ENCODE data around the gene RORC.
A peak's percentile ranks its signal among the peaks of the same experiment; 100 is the strongest.

The RORC gene

DNA sequence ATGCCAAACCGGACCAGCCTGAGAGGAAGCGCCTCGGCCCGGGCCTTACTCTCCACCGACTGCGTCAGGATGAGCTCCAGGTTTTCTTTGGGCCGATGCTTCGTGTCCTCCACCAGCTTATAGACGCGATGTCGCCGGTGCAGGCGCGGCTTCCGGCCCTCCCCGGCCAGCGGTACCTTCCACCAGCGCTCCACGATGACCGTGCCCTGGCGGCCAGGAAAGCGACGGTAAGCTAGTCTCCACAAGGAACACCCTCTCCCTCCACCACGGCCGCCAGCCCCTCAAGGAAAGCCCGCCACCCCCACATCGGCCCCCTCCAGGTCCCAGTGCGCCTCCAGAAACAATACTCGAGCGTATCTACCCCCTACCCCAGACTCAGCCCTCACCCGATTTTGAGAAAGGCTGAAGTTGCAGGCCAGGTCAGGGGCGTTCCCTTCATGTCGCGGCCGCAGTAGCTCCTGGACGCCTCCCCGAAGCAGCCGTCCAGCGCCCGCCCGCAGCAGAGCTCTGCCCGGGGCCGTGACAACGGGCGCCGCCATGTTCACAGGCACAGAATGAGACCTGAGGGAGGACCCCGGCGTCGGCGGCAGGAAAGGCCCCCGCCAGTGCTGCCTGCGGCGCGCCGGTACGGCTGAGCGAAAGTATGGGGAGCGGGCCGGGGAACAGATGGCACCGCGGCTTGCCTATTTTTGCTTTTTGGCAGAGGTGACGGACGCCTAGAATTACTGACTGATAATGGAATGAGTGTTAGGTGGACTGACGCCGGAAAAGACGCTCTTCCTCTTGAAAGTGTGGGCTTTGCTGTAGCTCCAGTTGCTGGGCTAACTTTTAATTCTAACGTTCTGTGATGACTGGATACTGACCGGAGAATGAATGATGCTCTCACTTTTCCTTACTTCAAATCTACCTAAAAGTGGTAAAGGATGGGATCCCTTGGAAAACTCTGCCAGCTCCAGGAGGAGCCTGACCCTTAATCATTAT, 68.4 kb downstream of the RORC start, which contains the start of gene MRPL9:
Gene MRPL9 (minus strand): TSS at position 556 of the 981 bp plus-strand sequence. CDS start 17 bp downstream, at position 539.
- TF ChIP-seq CTCF (IDR thresholded peaks at IDR 0.05; ENCODE audit: low read depth, low read length) (no peak), MYC (IDR thresholded peaks at IDR 0.05; ENCODE audit: low read depth, low read length) (peak; percentile 47), POLR2A (IDR thresholded peaks at IDR 0.05; ENCODE audit: extremely low read depth, insufficient read length) (peak; percentile 66)
- TF ChIP-seq, protein P1, sequence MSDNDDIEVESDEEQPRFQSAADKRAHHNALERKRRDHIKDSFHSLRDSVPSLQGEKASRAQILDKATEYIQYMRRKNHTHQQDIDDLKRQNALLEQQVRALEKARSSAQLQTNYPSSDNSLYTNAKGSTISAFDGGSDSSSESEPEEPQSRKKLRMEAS (IDR thresholded peaks at IDR 0.05; ENCODE audit: low read depth, low read length): peak; percentile 80
- peak; percentile 91 for DNase-seq (ENCODE audit: low read depth)
- peak within 1 kb of the TSS; percentile 98 for H3K4me3 ChIP-seq (ENCODE audit: low read depth, low read length)

GRCh38 chr1:151760597-151761385, 70.8 kb downstream of the RORC start:
- H3K4me3 ChIP-seq (ENCODE audit: low read depth, low read length): no peak overlapping the region
- DNase-seq (ENCODE audit: low read depth): no peak
- TF ChIP-seq, protein P1 (IDR thresholded peaks at IDR 0.05; ENCODE audit: low read depth, low read length): no peak
- TF ChIP-seq CTCF (IDR thresholded peaks at IDR 0.05; ENCODE audit: low read depth, low read length): no peak
- no peak for TF ChIP-seq POLR2A (IDR thresholded peaks at IDR 0.05; ENCODE audit: extremely low read depth, insufficient read length)
- TF ChIP-seq MYC (IDR thresholded peaks at IDR 0.05; ENCODE audit: low read depth, low read length): no peak

DNA sequence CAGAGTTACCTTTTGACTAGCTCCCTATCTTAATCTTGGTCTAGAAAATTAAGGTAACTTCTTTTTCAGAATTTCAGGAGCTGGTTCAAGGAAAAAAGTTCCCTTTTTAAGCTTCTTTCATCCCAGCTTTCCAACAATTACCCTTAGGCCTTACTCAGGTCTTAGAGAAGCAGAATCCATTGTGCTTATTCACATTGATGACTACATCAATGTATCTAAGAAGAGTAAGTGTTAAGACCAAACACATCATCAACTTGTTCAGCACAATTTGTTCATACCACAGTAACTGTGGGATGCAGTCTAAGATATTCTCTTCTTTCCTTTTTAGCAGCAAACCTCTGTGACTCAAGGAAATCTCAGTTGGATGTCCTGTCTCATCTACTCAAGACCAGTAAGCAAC, 72.4 kb downstream of the RORC start:
- no peak for TF ChIP-seq POLR2A (IDR thresholded peaks at IDR 0.05; ENCODE audit: extremely low read depth, insufficient read length)
- TF ChIP-seq MYC (IDR thresholded peaks at IDR 0.05; ENCODE audit: low read depth, low read length): no peak
- TF ChIP-seq CTCF (IDR thresholded peaks at IDR 0.05; ENCODE audit: low read depth, low read length): no peak
- H3K4me3 ChIP-seq (ENCODE audit: low read depth, low read length): no peak overlapping the region
- no peak for DNase-seq (ENCODE audit: low read depth)

GRCh38 chr1:151756291-151756690, 75.3 kb downstream of the RORC start:
- H3K4me3 ChIP-seq (ENCODE audit: low read depth, low read length): no peak overlapping the region
- no peak for DNase-seq (ENCODE audit: low read depth)
- no peak for TF ChIP-seq MYC (IDR thresholded peaks at IDR 0.05; ENCODE audit: low read depth, low read length)
- TF ChIP-seq POLR2A (IDR thresholded peaks at IDR 0.05; ENCODE audit: extremely low read depth, insufficient read length): no peak
- TF ChIP-seq, protein P1 (IDR thresholded peaks at IDR 0.05; ENCODE audit: low read depth, low read length): no peak
- no peak for TF ChIP-seq CTCF (IDR thresholded peaks at IDR 0.05; ENCODE audit: low read depth, low read length)
